Measurements from ENCODE around the gene PIGU. TPM values are rescaled to one million over a fixed set of nuclear protein-coding genes. Genes with fewer than 3 reads are reported as not detected.
"Not testable (repeated sequence)": the region's sequence is repeated elsewhere in the genome, so short reads cannot be mapped to it uniquely, and the experiment has no call there.

Gene PIGU
- total and polyA plus RNA-seq, 11 donors = 10.8 to 24.8 (median 16.1) TPM

DNA sequence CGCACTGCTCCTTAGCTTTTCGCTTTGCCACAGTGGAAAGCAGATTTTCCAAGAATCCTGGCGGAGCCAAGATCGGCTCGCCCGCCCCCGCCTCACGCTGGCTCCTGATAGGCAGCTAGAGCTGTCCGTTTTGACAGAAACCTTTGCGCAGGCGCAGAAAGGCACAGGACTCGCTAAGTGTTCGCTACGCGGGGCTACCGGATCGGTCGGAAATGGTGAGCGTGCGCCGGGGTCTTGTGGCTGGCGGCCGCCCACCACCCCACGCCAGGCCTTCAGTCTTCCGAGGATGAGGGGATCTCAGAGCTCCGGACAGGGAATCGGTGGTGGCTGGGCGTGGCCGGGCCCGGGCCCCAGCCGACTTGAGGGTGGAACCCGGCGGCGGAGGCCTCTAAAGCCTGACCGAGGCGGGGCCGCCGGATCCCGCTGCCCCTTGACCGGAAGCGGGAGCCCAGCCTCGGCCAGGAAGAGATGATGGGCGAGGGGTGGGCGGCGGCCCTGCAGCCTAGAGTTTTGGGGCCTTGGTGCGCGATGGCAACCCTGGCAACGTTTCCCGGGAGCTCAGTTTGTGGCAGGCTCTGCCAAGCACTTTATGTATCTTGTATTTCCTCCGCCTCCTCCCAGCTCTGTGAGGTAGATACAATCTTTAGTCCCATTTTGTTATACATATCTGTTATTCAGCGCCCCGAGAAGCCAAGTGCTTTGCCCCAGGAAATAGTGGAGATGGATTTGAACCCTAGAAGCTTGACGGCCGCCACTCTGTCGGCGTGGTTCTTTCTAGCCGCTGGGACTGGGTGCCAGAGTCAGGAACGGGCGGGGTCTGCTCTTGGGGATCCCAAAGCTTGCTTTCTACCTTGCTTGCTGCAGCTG lies 160.4 kb downstream of the PIGU start, which contains the start of gene DYNLRB1:
Gene DYNLRB1 (plus strand): TSS at position 176 of the 867 bp plus-strand sequence. CDS start 37 bp downstream, at position 213.
- Histone ChIP-seq H3K4me1 (peaks cover 0 to 49% (median 31%) of the 10 kb centered on the region in 12 donors), H3K27ac (peak within 1 kb of the TSS; percentile 89 to 99 (median 95)), H3K4me3 (peak within 1 kb of the TSS; percentile 56 to 95 (median 80)), H3K36me3 (peaks cover 0 to 34% (median 10%) of the 10 kb centered on the region in 9 donors), H3K27me3 (no peaks in the 10 kb centered on the region), H3K9me3 (no peaks in the 10 kb centered on the region)
- TF ChIP-seq, protein P1, sequence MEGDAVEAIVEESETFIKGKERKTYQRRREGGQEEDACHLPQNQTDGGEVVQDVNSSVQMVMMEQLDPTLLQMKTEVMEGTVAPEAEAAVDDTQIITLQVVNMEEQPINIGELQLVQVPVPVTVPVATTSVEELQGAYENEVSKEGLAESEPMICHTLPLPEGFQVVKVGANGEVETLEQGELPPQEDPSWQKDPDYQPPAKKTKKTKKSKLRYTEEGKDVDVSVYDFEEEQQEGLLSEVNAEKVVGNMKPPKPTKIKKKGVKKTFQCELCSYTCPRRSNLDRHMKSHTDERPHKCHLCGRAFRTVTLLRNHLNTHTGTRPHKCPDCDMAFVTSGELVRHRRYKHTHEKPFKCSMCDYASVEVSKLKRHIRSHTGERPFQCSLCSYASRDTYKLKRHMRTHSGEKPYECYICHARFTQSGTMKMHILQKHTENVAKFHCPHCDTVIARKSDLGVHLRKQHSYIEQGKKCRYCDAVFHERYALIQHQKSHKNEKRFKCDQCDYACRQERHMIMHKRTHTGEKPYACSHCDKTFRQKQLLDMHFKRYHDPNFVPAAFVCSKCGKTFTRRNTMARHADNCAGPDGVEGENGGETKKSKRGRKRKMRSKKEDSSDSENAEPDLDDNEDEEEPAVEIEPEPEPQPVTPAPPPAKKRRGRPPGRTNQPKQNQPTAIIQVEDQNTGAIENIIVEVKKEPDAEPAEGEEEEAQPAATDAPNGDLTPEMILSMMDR (IDR thresholded peaks at IDR 0.05) = no peak
- TF ChIP-seq POLR2A (IDR thresholded peaks at IDR 0.05) = peak in 1 of 2 donors; percentile 86
- ATAC-seq (peak; percentile 96 to 98 (median 97)), DNase-seq (peak; percentile 97 to 98 (median 98))
- intact Hi-C loops (cut with DNase I) = loop anchor here in 4 of 10 donors (2.0 to 10.0 kb wide), 4 partner anchors 202 to 214 kb away; partner anchors contain the start of gene AHCY (in 1 of the 4)
- WGBS, 4 donors = 0% methylated on average over 29 to 59 of the region's 59 CpGs

DNA sequence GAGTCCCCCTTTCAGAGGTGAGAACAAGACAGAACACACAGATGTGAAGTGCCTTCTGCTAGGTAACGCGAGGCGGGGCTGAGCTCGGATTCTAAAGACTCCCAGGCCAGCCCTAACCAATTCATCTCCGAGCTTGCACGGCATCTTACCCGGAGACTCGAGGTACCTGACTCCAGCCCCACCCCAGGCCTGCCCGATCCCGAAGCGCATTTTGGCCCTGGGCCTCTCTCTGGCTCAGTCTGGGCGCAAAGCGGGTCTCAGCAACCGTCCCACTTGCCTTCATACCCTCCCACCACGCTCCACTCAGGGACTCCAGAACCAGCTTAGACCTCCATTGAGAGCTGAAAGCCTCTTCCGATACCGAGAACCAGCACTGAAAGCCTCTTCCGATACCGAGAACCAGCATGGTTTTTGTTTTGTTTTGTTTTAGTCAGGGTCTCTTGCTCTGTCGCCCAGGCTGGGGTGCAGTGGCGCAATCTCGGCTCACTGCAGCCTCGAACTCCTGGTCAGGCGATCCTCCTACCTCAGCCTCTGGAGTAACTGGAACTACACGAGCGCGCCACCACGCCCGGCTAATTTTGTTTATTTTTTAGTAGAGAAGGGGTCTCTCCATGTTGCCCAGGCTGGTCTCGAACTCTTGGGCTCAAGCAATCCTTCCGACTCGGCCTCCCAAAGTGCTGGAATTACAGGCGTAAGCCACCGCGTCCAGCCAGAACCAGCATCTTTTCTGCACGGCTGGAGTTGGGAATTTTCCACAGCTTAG lies 161.2 kb downstream of the PIGU start:
- WGBS, 4 donors = 3 to 16% (median 10%) methylated on average over 32 to 36 of the region's 36 CpGs
- H3K9me3 ChIP-seq = no peaks in the 10 kb centered on the region

DNA sequence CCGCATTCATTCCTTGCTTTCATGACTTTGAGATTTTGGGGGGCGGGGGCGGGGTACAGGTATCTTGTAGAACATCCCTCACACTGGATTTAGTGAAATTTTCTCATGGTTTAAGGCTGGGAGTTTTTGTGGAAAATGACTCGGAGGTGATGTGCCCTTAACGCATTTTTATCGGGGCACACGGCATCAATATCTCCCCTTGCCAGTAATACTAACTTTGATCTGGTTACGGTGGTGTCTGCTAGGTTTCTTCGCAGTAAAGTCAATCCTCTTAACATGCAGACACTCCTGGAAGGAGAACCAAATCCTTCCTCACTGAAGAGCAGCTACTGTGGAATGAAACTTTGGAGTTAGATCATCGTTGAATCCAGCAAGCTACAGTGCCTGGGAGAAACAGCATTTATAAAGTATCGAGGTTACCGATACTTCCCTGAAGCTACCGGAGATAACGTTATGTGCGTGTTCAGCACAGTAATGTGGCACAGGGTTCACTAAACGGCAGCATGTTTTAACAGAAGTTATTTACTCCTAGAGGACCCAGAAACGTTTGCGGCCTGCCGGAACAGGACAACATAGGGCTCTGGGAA lies 161.9 kb downstream of the PIGU start:
- H3K9me3 ChIP-seq = no peaks in the 10 kb centered on the region
- peaks cover 0 to 35% (median 15%) of the 10 kb centered on the region in 9 donors for H3K36me3 ChIP-seq
- peak overlapping the region in 11 of 12 donors; percentile 20 to 99 (median 95) for H3K27ac ChIP-seq
- ATAC-seq = no peak
- intact Hi-C loops (cut with DNase I) = loop anchor here in 2 of 10 donors (5.0 to 10.0 kb wide), 2 partner anchors 200 to 203 kb away; no protein-coding TSS in a partner anchor
- 30 to 47% (median 37%) methylated on average over 19 of the region's 19 CpGs for WGBS, 4 donors
- no peak for TF ChIP-seq POLR2A (IDR thresholded peaks at IDR 0.05)
- TF ChIP-seq, protein P1 (IDR thresholded peaks at IDR 0.05) = no peak
- H3K4me3 ChIP-seq = peak overlapping the region; percentile 56 to 95 (median 80)
- H3K4me1 ChIP-seq = peaks cover 0 to 48% (median 25%) of the 10 kb centered on the region in 12 donors
- H3K27me3 ChIP-seq = no peaks in the 10 kb centered on the region
- no peak for DNase-seq

More for the DNA sequence above, 161.2 kb downstream of the PIGU start:
- TF ChIP-seq POLR2A (IDR thresholded peaks at IDR 0.05) = no peak
- TF ChIP-seq, protein P1 (IDR thresholded peaks at IDR 0.05) = no peak
- DNase-seq (peak in 2 of 5 donors; percentile 27 to 39), ATAC-seq (peak; percentile 28 to 54 (median 50))
- H3K27me3 ChIP-seq = no peaks in the 10 kb centered on the region
- peaks cover 0 to 49% (median 29%) of the 10 kb centered on the region in 12 donors for H3K4me1 ChIP-seq
- peaks cover 0 to 34% (median 18%) of the 10 kb centered on the region in 9 donors for H3K36me3 ChIP-seq
- H3K27ac ChIP-seq = peak overlapping the region; percentile 89 to 99 (median 95)
- peak overlapping the region; percentile 56 to 95 (median 80) for H3K4me3 ChIP-seq
- intact Hi-C loops (cut with DNase I) = loop anchor here in 4 of 10 donors (2.0 to 10.0 kb wide), 4 partner anchors 201 to 213 kb away; partner anchors contain the start of gene AHCY (in 1 of the 4)

DNA sequence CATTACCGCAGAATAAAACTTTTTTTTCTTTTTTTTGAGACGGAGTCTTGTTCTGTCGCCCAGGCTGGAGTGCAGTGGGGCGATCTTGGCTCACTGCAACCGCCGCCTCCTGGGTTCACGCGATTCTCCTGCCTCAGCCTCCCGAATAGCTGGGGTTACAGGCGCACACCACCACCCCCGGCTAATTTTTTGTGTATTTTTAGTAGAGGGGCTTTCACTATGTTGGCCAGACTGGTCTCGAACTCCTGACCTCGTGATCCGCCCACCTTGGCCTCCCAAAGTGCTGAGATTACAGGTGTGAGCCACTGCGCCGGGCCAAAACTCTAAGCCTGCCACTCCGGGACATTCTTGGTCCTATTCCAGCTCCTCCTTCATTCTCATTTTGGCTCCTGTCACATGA lies 162.9 kb downstream of the PIGU start:
- intact Hi-C loops (cut with DNase I) = loop anchor here in 1 of 10 donors (10.0 kb wide), 1 partner anchor 199 kb away; no protein-coding TSS in a partner anchor
- WGBS, 4 donors = 87 to 92% (median 88%) methylated on average over 17 of the region's 17 CpGs
- H3K4me1 ChIP-seq = peaks cover 0 to 44% (median 24%) of the 10 kb centered on the region in 12 donors

More for the DNA sequence above, 162.9 kb downstream of the PIGU start:
- H3K4me3 ChIP-seq, ATAC-seq, H3K9me3 ChIP-seq, H3K27me3 ChIP-seq, H3K27ac ChIP-seq, DNase-seq: not testable (repeated sequence)
- H3K36me3 ChIP-seq = peaks cover 0 to 35% (median 16%) of the 10 kb centered on the region in 9 donors

All from heart left ventricle (tissue), 16 donors.